GM12891 (cell line): ENCODE measurements around the gene AP3S2.
"Not testable (repeated sequence)": the region's sequence is repeated elsewhere in the genome, so short reads cannot be mapped to it uniquely, and the experiment has no call there.

Experiments used
- DNase-seq: peaks from one replicate; pipeline ENCODE4 v3.0.0; 2011; ENCODE audit warnings: low spot score; ENCODE audit not compliant: insufficient read length
- FAIRE-seq: peaks from 2 replicates; lab custom pipeline; 2011; peaks lifted over from hg19 to GRCh38; lab: Jason Lieb, UNC
- PAX5 ChIP-seq: IDR thresholded peaks from 2 replicates; pipeline ENCODE4 v1.6.1; 2011; ENCODE audit warnings: low read length, moderate library complexity, mild to moderate bottlenecking; ENCODE audit not compliant: insufficient read depth, severe bottlenecking
- POLR2A ChIP-seq: IDR thresholded peaks from 2 replicates; pipeline ENCODE4 v1.6.1; 2011; ENCODE audit warnings: low read depth, low read length, control low read depth
- POLR2AphosphoS5 ChIP-seq: IDR thresholded peaks from 2 replicates; pipeline ENCODE4 v1.6.1; 2011; ENCODE audit warnings: low read depth, low read length, control low read depth
- POU2F2 ChIP-seq: IDR thresholded peaks from 2 replicates; pipeline ENCODE4 v1.6.1; 2011; ENCODE audit warnings: low read depth, mild to moderate bottlenecking, control low read depth, low read length, moderate library complexity
- SPI1 ChIP-seq: IDR thresholded peaks from 2 replicates; pipeline ENCODE4 v1.6.1; 2011; ENCODE audit warnings: low read depth, low read length, control low read depth
- TAF1 ChIP-seq: IDR thresholded peaks from 2 replicates; pipeline ENCODE4 v1.6.1; 2011; ENCODE audit warnings: low read depth, low read length, control low read depth

The AP3S2 gene

GRCh38 chr15:89848970-89849292 lies 44.9 kb downstream of the AP3S2 start:
- FAIRE-seq = no peak
- DNase-seq = no peak
- TF ChIP-seq PAX5 = no peak
- no peak for TF ChIP-seq TAF1
- no peak for TF ChIP-seq SPI1
- no peak for TF ChIP-seq POLR2AphosphoS5
- TF ChIP-seq POU2F2 = no peak
- no peak for TF ChIP-seq POLR2A

DNA sequence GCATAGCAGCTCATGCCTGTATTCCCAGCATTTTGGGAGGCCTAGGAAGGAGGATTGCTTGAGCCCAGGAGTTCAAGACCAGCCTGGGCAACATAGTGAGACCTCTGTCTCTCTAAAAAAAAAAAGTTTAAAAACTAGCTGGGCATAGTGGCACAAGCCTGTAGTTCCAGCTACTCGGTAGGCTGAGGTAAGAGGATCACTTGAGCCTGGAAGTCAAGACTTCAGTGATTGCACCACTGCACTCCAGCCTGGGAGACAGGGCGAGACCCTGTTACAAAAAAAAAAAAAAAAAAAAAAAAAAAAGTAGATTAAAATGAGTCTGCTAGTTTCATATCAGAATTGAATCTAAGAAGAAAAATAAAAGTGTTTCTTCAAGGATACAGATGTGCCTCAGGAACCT lies 46.7 kb downstream of the AP3S2 start:
- TF ChIP-seq POU2F2 = no peak
- TF ChIP-seq TAF1 = no peak
- no peak for TF ChIP-seq POLR2A
- no peak for TF ChIP-seq POLR2AphosphoS5
- TF ChIP-seq PAX5 = no peak
- no peak for TF ChIP-seq SPI1
- no peak for FAIRE-seq

DNA sequence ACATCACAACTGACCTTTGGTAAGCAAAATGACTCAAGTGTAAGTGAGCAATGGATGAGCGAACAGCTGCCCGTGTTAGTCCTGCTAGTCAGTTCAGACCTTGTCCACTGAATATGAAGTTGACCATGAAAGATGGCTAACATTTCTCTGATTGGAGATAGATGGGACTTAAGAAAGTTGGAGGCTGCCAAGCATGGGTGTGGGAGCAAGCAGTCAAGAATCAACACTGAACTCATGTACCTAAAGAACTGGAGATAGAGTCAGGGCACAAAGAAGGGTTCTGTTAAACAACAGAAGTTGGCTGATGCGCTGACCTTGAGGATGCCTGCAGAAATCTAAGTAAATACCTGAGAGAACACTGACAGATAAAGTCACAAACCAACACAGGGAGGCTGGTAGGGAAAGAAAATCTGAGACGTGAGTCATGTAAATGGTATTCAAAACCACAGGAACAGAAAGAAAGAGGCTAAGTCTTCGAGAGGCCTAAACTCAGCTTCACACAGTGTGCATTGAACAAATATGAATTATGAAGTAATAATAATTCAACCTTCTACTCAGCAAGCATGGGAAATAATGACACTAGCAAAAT lies 48.4 kb downstream of the AP3S2 start:
- TF ChIP-seq TAF1 (no peak), POU2F2 (no peak), SPI1 (no peak), POLR2AphosphoS5 (no peak), PAX5 (no peak), POLR2A (no peak)
- FAIRE-seq (no peak), DNase-seq (no peak)

More for the DNA sequence above, 46.7 kb downstream of the AP3S2 start:
- no peak for DNase-seq

- FAIRE-seq (no peak), DNase-seq (no peak)
- TF ChIP-seq TAF1 (no peak), POLR2AphosphoS5 (no peak), SPI1 (no peak), POU2F2 (no peak), POLR2A (no peak), PAX5 (no peak)
Observed at GRCh38 chr15:89841962-89842361, 51.8 kb downstream of the AP3S2 start.

DNA sequence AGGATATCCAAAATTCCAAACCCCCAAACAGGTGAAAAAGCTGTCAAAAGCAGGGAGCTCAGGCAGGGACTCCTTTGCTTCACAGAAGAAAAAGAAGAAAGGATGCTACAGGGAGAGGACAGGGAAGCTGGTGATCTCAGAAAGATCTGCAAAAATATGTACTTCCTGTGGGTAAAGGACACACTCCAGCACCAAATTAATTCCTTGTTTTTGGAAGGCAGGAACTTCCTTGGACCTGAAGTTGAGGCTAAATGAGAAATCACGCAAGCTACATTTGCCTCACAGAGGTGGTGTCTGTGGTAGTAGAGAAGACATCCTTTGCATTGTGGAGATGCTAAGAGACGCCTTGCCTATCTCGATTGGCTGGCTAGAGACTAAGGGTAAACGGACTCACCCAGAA lies 52.5 kb downstream of the AP3S2 start:
- FAIRE-seq (no peak), DNase-seq (no peak)

DNA sequence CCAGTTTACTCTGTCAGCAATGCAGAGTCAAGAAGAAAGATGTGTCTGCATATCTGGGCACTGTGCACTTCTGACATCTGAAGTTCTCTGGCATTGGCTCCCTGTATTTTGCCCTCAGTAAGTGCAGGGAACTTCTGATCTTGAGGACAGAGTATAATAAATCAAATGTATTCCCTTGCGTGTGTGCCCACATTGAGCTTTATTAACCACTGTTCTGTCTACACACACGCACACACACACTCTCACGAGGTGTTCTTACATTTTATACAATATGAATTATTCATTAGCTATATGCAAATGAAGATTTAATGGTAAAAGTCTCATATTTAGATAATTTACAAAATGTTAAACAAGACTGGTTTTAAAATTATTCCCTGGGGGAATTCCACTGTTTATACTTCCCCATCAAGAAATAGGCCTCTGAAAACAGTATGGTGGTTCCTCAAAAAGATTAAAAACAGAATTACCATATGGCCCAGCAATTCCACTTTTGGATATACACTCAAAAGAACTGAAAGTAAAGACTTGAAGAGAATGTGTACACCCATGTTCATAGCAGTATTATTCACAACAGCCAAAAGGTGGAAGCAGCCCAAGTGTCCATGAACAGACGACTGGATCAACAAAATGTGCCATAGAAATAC lies 54.5 kb downstream of the AP3S2 start:
- FAIRE-seq (no peak), DNase-seq (no peak)
- TF ChIP-seq SPI1 (no peak), PAX5 (no peak), TAF1 (no peak)

More for the DNA sequence above, 52.5 kb downstream of the AP3S2 start:
- no peak for TF ChIP-seq SPI1
- no peak for TF ChIP-seq PAX5
- TF ChIP-seq POLR2AphosphoS5 = no peak
- no peak for TF ChIP-seq POU2F2
- TF ChIP-seq TAF1 = no peak
- TF ChIP-seq POLR2A = no peak

- TF ChIP-seq TAF1 = no peak
- TF ChIP-seq SPI1 = no peak
- TF ChIP-seq POLR2A = no peak
- TF ChIP-seq POLR2AphosphoS5 = no peak
- no peak for TF ChIP-seq PAX5
- no peak for TF ChIP-seq POU2F2
- FAIRE-seq = no peak
- DNase-seq = no peak
Observed at GRCh38 chr15:89837830-89838178, 56.0 kb downstream of the AP3S2 start.

- FAIRE-seq (no peak), DNase-seq (no peak)
- TF ChIP-seq TAF1 = no peak
Observed at GRCh38 chr15:89837134-89837829, 56.5 kb downstream of the AP3S2 start.

DNA sequence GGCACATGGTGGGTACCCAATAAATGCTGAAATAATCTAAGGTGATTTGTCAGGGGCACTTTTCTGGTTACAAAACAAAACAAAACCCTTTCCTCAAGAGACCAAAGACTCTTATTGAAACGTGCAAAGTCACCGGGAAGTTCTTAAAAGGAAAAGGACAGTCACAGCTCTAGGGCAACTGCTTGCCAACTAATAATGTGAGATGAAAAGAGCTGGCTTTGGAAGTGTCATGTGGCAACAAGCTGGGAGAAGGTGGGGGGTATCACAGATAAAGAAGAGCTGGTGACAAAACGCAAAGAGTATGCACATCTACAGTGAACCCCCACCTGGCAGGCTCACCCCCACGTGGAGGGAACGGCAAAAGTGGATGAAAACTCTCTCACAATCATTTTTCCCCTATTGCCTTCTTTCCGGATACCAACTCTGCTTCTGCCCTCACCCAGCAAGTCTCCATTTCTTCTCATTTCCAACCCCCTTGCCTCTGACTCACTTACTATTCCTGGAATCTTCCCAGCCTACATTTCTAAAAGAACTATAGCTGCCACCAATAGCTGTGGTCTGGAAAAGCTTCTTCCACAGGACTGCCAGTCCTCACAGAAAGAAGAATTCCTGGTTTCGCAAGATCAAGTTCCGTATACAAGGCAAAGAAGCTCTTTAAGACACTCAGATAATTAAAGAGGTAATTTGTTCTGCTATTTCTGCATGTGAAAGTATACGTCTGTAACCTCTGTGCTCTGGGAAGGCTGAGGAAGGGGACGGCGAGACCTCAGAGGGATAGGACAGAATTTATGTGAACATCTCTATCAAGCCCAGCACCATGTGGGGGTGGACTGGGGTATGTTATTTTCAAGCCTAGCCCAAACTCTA lies 57.3 kb downstream of the AP3S2 start:
- DNase-seq (no peak), FAIRE-seq (no peak)
- TF ChIP-seq PAX5 = no peak
- TF ChIP-seq SPI1 = no peak
- no peak for TF ChIP-seq POLR2A
- TF ChIP-seq POU2F2 = no peak
- no peak for TF ChIP-seq TAF1
- no peak for TF ChIP-seq POLR2AphosphoS5

DNA sequence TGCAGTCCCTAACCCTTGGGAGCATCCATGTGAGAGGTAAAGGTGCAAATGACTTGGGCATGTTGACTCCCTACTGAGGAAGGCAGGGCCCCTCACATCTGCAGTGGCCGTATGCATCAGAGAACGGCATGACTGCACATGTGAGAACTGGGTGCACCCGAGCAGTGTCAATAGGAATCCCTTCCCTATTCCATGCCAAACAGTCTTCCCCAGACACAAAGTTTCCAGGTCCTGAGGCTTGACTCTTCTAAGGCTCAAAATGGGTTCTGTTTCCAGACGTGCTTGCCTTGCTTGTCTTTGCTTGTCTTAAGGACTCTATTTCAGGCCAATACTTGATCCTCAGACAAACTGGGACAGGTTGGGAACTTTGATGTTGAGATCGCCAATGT lies 58.6 kb downstream of the AP3S2 start:
- TF ChIP-seq POLR2AphosphoS5 (no peak), PAX5 (no peak), POU2F2 (no peak), SPI1 (no peak), POLR2A (no peak), TAF1 (no peak)
- FAIRE-seq = no peak
- DNase-seq = no peak

GRCh38 chr15:89834465-89835175 lies 59.2 kb downstream of the AP3S2 start:
- FAIRE-seq, DNase-seq: not testable (repeated sequence)
